Mesodermal cell (in vitro differentiated cells): ENCODE data around the gene NUDC.

Source experiments
- H3K27ac ChIP-seq: 2 replicates; pipeline ENCODE4 v1.7.0; 2013; ENCODE audit warnings: mild to moderate bottlenecking, low read depth, low read length, moderate library complexity; ENCODE audit not compliant: severe bottlenecking
- H3K36me3 ChIP-seq: 2 replicates; pipeline ENCODE4 v1.7.1; 2013; ENCODE audit warnings: mild to moderate bottlenecking, low read length, moderate library complexity; ENCODE audit not compliant: control insufficient read depth, insufficient read depth
- H3K4me1 ChIP-seq: one replicate; pipeline ENCODE4 v1.7.1; 2013; ENCODE audit warnings: mild to moderate bottlenecking, low read length; ENCODE audit not compliant: insufficient read depth, control insufficient read depth, poor library complexity, severe bottlenecking
- H3K4me3 ChIP-seq: 2 replicates; pipeline ENCODE4 v1.7.0; 2013; ENCODE audit warnings: low read length, control low read depth, mild to moderate bottlenecking; ENCODE audit not compliant: insufficient read depth, poor library complexity, severe bottlenecking; ENCODE audit errors: extremely low read depth
- H3K9me3 ChIP-seq: 2 replicates; pipeline ENCODE4 v1.7.1; 2013; ENCODE audit warnings: mild to moderate bottlenecking, low read length, moderate library complexity; ENCODE audit not compliant: control insufficient read depth
- WGBS, 2 experiments: methylation state at CpG; one replicate each; pipeline ENCODE4 v1.1.5; 2013; ENCODE audit warnings: missing lambda C conversion rate in 2 of 2; ENCODE audit not compliant: insufficient coverage in 2 of 2; 5-methylcytosine and 5-hydroxymethylcytosine counted together

NUDC gene

GRCh38 chr1:26912147-26912490 is 9.4 kb upstream of the NUDC start:
- no peaks in the 10 kb centered on the region for H3K36me3 ChIP-seq
- WGBS, 2 experiments, result no CpG with 5 or more reads among the region's 2 CpGs
- H3K4me1 ChIP-seq, result peaks cover 3% of the 10 kb centered on the region
- no peaks in the 10 kb centered on the region for H3K9me3 ChIP-seq
- no peak overlapping the region for H3K4me3 ChIP-seq
- H3K27ac ChIP-seq, result no peak overlapping the region

DNA sequence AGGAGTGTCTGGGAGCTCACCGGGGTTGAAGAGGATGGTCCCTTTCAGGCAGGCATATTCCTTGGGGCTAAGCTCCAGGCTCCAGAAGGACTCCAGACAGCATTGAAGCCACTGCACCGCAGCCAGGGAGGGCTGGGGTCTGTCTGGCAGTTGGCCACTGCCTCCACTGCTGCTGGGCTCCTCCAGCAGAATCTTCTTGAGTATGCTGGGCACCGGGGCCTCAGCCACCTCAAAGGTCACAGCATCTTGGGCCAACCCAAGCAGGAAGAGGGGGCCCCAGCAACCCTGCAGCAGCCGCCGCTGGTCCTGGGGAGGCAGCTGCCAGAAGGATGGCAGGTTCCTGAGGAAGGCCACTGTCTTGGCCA is 8.2 kb upstream of the NUDC start:
- 93 to 94% methylated on average over 4 to 5 of the region's 5 CpGs for WGBS, 2 experiments
- no peak overlapping the region for H3K4me3 ChIP-seq
- H3K36me3 ChIP-seq, result no peaks in the 10 kb centered on the region
- no peaks in the 10 kb centered on the region for H3K4me1 ChIP-seq
- no peaks in the 10 kb centered on the region for H3K9me3 ChIP-seq
- H3K27ac ChIP-seq, result no peak overlapping the region

DNA sequence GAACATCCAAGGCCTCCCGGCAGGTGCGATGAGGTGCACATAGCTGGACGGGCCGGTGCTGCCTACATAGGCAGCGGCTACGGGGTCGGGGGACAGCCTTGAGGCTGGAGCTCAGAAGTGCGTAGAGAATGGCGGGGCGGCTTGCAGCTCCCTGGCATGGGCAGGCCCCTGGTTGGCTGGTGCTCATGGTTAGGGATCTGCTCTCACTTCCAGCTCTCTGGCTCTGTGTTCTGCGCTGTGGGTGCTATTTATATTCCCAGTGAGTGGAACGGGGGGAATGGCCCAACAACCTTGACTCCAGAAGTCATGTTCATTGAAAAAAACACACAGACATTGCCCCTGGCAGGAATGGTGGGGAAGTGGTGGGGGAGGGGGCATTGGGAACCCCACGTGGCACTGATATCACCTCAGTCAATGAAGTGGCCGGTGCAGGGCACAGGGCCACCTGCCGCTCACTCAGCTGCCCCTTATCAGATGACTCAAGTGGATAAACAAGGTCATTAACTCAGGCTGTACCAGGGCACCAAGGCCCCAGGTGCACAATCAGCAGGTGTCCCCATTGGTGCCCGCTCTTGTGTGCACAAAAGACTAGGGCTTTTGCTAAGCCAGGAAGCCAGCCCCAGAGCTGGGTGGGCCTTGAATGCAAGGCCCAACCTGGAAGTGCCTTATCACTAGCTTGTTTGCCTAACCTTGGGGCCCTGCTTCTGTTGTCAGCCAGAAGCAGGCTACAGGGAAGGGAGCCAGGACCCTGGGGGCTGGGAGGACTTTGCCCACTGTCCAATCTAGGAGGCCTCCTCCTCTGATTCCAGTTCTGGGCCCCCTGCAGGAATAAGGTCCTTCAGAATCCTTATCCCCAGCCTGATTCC is 7.6 kb upstream of the NUDC start, which contains the start of gene NR0B2:
Gene NR0B2 (minus strand): TSS at position 222 of the 866 bp plus-strand sequence. CDS start 35 bp downstream, at position 187.
- no peak within 1 kb of the TSS for H3K4me3 ChIP-seq
- WGBS, 2 experiments, result 89 to 91% methylated on average over 14 of the region's 16 CpGs

DNA sequence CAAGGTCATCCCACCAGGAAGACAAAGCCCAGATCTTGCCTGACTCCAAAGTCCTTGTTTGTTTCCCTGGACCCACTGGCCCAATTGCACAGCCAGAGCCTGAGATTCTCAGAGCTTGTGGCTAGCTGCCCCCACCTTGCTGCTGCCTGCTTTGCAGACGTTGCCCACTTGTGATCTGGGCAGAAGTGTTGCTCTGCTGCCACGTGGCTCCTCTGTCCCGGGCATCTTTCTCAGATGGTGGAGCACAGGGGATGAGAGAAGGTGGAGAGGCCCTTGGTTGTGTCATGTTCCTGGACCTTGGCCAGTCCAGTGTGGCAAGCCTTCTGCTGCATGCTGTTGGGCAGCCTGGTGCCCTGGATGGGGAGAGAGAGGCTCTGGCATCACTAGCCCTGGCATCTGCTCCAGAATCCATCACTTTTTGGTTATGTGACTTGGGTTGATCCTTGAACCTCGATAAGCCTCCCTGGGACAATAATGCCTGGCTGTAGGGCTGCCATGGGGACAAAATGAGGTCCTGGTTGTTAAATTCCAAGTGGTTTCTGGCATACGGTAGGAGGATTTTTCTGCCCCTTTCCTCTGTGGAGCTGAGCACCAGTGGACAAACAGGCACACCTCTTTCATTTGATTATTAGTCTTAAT is 6.2 kb upstream of the NUDC start:
- WGBS, 2 experiments, result 65 to 78% methylated on average over 4 to 5 of the region's 5 CpGs
- Histone ChIP-seq H3K4me1 (no peaks in the 10 kb centered on the region), H3K36me3 (no peaks in the 10 kb centered on the region), H3K4me3 (no peak overlapping the region), H3K27ac (no peak overlapping the region), H3K9me3 (no peaks in the 10 kb centered on the region)

More for the DNA sequence above, 7.6 kb upstream of the NUDC start, which contains the start of gene NR0B2:
- Histone ChIP-seq H3K4me1 (no peaks in the 10 kb centered on the region), H3K9me3 (no peaks in the 10 kb centered on the region), H3K27ac (no peak within 1 kb of the TSS), H3K36me3 (no peaks in the 10 kb centered on the region)

GRCh38 chr1:26921126-26921539 is 410 bp upstream of the NUDC start:
- peak overlapping the region; percentile 61 for H3K4me3 ChIP-seq
- peak overlapping the region; percentile 75 for H3K27ac ChIP-seq
- peaks cover 33% of the 10 kb centered on the region for H3K36me3 ChIP-seq
- 22 to 45% methylated on average over 5 to 6 of the region's 7 CpGs for WGBS, 2 experiments
- H3K9me3 ChIP-seq, result no peaks in the 10 kb centered on the region
- no peaks in the 10 kb centered on the region for H3K4me1 ChIP-seq

- H3K36me3 ChIP-seq, result peaks cover 46% of the 10 kb centered on the region
- WGBS, 2 experiments, result 53 to 59% methylated on average over 4 of the region's 6 CpGs
- H3K4me1 ChIP-seq, result no peaks in the 10 kb centered on the region
- H3K27ac ChIP-seq, result no peak overlapping the region
- no peaks in the 10 kb centered on the region for H3K9me3 ChIP-seq
- peak overlapping the region; percentile 61 for H3K4me3 ChIP-seq
These were observed 837 bp downstream of the NUDC start for GRCh38 chr1:26922431-26922729.

- no peak overlapping the region for H3K27ac ChIP-seq
- H3K4me3 ChIP-seq, result peak overlapping the region; percentile 61
- H3K4me1 ChIP-seq, result no peaks in the 10 kb centered on the region
- 78% methylated on average over 1 of the region's 3 CpGs; no CpG with 5 or more reads in 1 of the 2 experiments for WGBS, 2 experiments
- peaks cover 51% of the 10 kb centered on the region for H3K36me3 ChIP-seq
- H3K9me3 ChIP-seq, result no peaks in the 10 kb centered on the region
These were observed 1.4 kb downstream of the NUDC start for GRCh38 chr1:26922901-26923300.

- WGBS, 2 experiments, result 94% methylated on average over 3 of the region's 3 CpGs
- H3K4me3 ChIP-seq, result no peak overlapping the region
- no peaks in the 10 kb centered on the region for H3K4me1 ChIP-seq
- no peak overlapping the region for H3K27ac ChIP-seq
- H3K36me3 ChIP-seq, result peaks cover 59% of the 10 kb centered on the region
- H3K9me3 ChIP-seq, result no peaks in the 10 kb centered on the region
These were observed 2.2 kb downstream of the NUDC start for GRCh38 chr1:26923711-26924110.

- 70 to 100% methylated on average over 1 of the region's 3 CpGs for WGBS, 2 experiments
- H3K9me3 ChIP-seq, result no peaks in the 10 kb centered on the region
- no peak overlapping the region for H3K27ac ChIP-seq
- H3K4me3 ChIP-seq, result no peak overlapping the region
- H3K36me3 ChIP-seq, result peaks cover 81% of the 10 kb centered on the region
- H3K4me1 ChIP-seq, result no peaks in the 10 kb centered on the region
These were observed 11.0 kb downstream of the NUDC start for GRCh38 chr1:26932531-26932930.

- Histone ChIP-seq H3K36me3 (peaks cover 80% of the 10 kb centered on the region), H3K27ac (no peak overlapping the region), H3K9me3 (no peaks in the 10 kb centered on the region), H3K4me3 (no peak overlapping the region), H3K4me1 (peaks cover 7% of the 10 kb centered on the region)
- WGBS, 2 experiments, result 96% methylated on average over 4 to 5 of the region's 6 CpGs
These were observed 15.3 kb downstream of the NUDC start for GRCh38 chr1:26936823-26937222.
